Cardiac fibroblast (primary cell): ENCODE results near the gene AFF1.

ENCODE experiments used
- DNase-seq, 2 donors: peaks; one replicate each; pipeline versions ENCODE4 v3.0.0 to v3.0.0-alpha.2; 2010; ENCODE audit warnings: low read depth in 2 of 2
- H3K4me3 ChIP-seq, 2 donors: replicated peaks in 1 of 2; 1 replicate in 1 of 2; 2 replicates in 1 of 2; pipeline ENCODE4 v1.5.1; 2011; ENCODE audit warnings: low read depth in 2 of 2, low read length in 2 of 2, mild to moderate bottlenecking in 2 of 2, moderate library complexity in 1 of 2
- CTCF ChIP-seq: IDR thresholded peaks from one replicate; pipeline ENCODE4 v1.5.1; 2011; ENCODE audit warnings: low read depth, mild to moderate bottlenecking, low read length, inconsistent platforms

AFF1 gene

GRCh38 chr4:87019246-87019791 lies 84.5 kb downstream of the AFF1 start:
- no peak for TF ChIP-seq CTCF
- DNase-seq, result no peak
- H3K4me3 ChIP-seq, result no peak overlapping the region

GRCh38 chr4:87019898-87020297 lies 85.1 kb downstream of the AFF1 start:
- DNase-seq, result no peak
- TF ChIP-seq CTCF, result no peak
- no peak overlapping the region for H3K4me3 ChIP-seq

GRCh38 chr4:87024201-87024600 lies 89.4 kb downstream of the AFF1 start:
- no peak for TF ChIP-seq CTCF
- DNase-seq, result peak in 1 of 2 donors; percentile 51
- H3K4me3 ChIP-seq, result no peak overlapping the region

- TF ChIP-seq CTCF, result no peak
- DNase-seq, result no peak
Measured at GRCh38 chr4:87025023-87025613, 90.3 kb downstream of the AFF1 start.

GRCh38 chr4:87025614-87026041 lies 90.8 kb downstream of the AFF1 start:
- DNase-seq, result no peak
- H3K4me3 ChIP-seq, result no peak overlapping the region
- no peak for TF ChIP-seq CTCF

More at GRCh38 chr4:87025023-87025613, 90.3 kb downstream of the AFF1 start:
- H3K4me3 ChIP-seq, result no peak overlapping the region

- H3K4me3 ChIP-seq, result no peak overlapping the region
- no peak for DNase-seq
- TF ChIP-seq CTCF, result no peak
Measured at GRCh38 chr4:87026800-87027495, 92.1 kb downstream of the AFF1 start.
